GM23248 (cell line): ENCODE results near the gene LDLRAD2.

Source experiments
- EZH2 ChIP-seq: fragments of 200-600 bp; sonication (generic); IDR thresholded peaks from 2 replicates; pipeline ENCODE4 v1.6.1; 2018; ENCODE audit warnings: antibody characterized with exemption, mild to moderate bottlenecking; ENCODE audit not compliant: insufficient read depth, poor library complexity, severe bottlenecking
- EZH2phosphoT487 ChIP-seq: fragments of 200-600 bp; sonication (generic); IDR thresholded peaks from 2 replicates; pipeline ENCODE4 v1.6.1; 2018; ENCODE audit warnings: antibody characterized with exemption, moderate library complexity, mild to moderate bottlenecking, low read depth; ENCODE audit not compliant: insufficient read depth

- TF ChIP-seq EZH2 = no peak
- no peak for TF ChIP-seq EZH2phosphoT487
Observed at GRCh38 chr1:21824926-21825325, 12.9 kb downstream of the LDLRAD2 start.
